Measurements from ENCODE around the gene MOB1A.

MOB1A gene

DNA sequence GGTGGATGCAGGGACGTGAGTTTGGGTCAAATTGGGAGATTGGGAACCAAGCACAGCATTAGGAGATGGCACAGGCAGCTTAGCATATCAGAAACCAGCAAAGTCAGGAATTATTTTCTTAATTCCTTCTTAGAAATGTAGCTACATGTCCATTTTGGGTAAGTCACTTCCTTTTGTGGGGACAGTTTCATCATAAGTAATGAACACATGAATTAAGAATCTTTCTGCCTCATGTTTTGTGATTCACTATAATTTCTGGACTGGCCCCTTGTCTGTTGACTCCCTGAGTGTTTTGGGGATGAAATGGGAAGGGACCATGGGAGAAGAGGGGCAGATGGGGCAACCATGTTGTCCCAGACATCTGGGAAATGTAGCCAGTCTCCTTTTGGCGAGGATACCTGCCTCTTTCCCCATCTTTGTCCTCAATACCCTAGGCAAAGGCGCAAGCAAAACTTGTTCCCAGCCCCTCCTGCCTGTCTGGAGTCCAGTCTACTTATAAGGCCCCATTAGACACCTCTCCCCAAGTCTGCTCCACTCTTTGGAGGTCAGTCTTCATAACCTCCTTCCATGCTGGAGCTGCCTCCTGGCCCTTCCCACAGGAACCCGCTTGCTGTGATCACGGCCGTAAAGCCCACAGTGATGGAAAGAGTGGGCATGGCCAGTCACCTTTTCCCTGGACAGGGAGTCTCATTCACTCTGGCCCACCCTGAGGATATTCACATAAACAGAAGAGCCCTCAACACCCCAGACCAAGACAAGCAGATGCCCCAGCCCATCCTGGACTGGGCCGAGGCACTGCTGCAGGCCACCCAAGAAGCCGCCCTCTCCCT lies 45.5 kb upstream of the MOB1A start:
- H3K36me3 ChIP-seq (ENCODE audit: low read depth) = peaks cover 7% of the 10 kb centered on the region
- no peak overlapping the region for H3K27ac ChIP-seq (ENCODE audit: poor library complexity, severe bottlenecking)
- no peak overlapping the region for H3K4me3 ChIP-seq (ENCODE audit: severe bottlenecking)
- DNase-seq (ENCODE audit: low spot score) = no peak
- H3K27me3 ChIP-seq (ENCODE audit: insufficient read depth, poor library complexity, severe bottlenecking) = no peaks in the 10 kb centered on the region
- peaks cover 12% of the 10 kb centered on the region for H3K4me1 ChIP-seq (ENCODE audit: insufficient read depth, poor library complexity, severe bottlenecking)
- TF ChIP-seq, protein P1, sequence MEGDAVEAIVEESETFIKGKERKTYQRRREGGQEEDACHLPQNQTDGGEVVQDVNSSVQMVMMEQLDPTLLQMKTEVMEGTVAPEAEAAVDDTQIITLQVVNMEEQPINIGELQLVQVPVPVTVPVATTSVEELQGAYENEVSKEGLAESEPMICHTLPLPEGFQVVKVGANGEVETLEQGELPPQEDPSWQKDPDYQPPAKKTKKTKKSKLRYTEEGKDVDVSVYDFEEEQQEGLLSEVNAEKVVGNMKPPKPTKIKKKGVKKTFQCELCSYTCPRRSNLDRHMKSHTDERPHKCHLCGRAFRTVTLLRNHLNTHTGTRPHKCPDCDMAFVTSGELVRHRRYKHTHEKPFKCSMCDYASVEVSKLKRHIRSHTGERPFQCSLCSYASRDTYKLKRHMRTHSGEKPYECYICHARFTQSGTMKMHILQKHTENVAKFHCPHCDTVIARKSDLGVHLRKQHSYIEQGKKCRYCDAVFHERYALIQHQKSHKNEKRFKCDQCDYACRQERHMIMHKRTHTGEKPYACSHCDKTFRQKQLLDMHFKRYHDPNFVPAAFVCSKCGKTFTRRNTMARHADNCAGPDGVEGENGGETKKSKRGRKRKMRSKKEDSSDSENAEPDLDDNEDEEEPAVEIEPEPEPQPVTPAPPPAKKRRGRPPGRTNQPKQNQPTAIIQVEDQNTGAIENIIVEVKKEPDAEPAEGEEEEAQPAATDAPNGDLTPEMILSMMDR (IDR thresholded peaks at IDR 0.05; ENCODE audit: poor library complexity, severe bottlenecking) = no peak
- no peaks in the 10 kb centered on the region for H3K9me3 ChIP-seq (ENCODE audit: severe bottlenecking)
- ATAC-seq (ENCODE audit: low read depth) = no peak

- ATAC-seq (ENCODE audit: low read depth) = no peak
- no peak overlapping the region for H3K27ac ChIP-seq (ENCODE audit: poor library complexity, severe bottlenecking)
Measured at GRCh38 chr2:74222300-74222650, 43.6 kb upstream of the MOB1A start.

DNA sequence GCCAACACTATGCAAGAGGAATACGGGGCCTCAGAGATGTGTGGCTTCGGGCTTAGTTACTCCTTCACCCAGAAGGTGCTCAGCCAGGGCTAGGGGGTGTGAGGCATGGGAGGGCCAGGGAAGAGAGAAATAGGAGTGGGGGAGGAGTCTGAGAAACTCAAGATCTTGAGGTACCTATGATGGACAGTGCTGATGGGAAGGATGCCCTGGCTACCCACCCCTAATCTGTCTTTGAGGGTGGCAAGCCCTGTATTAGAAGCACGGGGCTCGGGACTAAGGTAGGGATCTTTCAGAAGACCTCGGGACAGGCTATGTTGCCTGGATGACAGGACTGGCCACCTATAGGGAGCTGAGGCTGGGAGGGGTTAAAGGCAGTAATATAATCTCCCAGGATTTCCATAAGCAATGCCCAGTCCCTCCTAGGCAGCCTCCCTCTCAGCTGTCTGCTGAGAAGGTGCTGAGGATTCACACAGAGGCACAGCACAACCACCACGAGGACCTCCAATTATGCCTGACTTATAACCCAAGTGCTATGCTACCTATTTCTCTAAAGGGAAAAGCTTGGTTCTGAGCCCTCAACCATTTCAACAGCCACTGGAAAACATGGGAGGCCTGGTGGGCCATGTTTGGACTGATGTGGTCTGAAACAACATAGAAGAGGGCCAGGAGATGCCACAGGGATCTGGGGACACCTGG lies 43.1 kb upstream of the MOB1A start:
- Histone ChIP-seq H3K9me3 (ENCODE audit: severe bottlenecking) (no peaks in the 10 kb centered on the region), H3K4me1 (ENCODE audit: insufficient read depth, poor library complexity, severe bottlenecking) (peaks cover 12% of the 10 kb centered on the region), H3K36me3 (ENCODE audit: low read depth) (peaks cover 31% of the 10 kb centered on the region), H3K4me3 (ENCODE audit: severe bottlenecking) (no peak overlapping the region), H3K27ac (ENCODE audit: poor library complexity, severe bottlenecking) (no peak overlapping the region), H3K27me3 (ENCODE audit: insufficient read depth, poor library complexity, severe bottlenecking) (no peaks in the 10 kb centered on the region)
- DNase-seq (ENCODE audit: low spot score) = no peak
- ATAC-seq (ENCODE audit: low read depth) = peak; percentile 15; the same call in 2 of the 3 replicates
- TF ChIP-seq, protein P1 (IDR thresholded peaks at IDR 0.05; ENCODE audit: poor library complexity, severe bottlenecking) = no peak

More at GRCh38 chr2:74222300-74222650, 43.6 kb upstream of the MOB1A start:
- Histone ChIP-seq H3K4me3 (ENCODE audit: severe bottlenecking) (no peak overlapping the region), H3K27me3 (ENCODE audit: insufficient read depth, poor library complexity, severe bottlenecking) (no peaks in the 10 kb centered on the region), H3K4me1 (ENCODE audit: insufficient read depth, poor library complexity, severe bottlenecking) (peaks cover 12% of the 10 kb centered on the region), H3K9me3 (ENCODE audit: severe bottlenecking) (no peaks in the 10 kb centered on the region), H3K36me3 (ENCODE audit: low read depth) (peaks cover 26% of the 10 kb centered on the region)
- TF ChIP-seq, protein P1 (IDR thresholded peaks at IDR 0.05; ENCODE audit: poor library complexity, severe bottlenecking) = no peak
- DNase-seq (ENCODE audit: low spot score) = no peak

DNA sequence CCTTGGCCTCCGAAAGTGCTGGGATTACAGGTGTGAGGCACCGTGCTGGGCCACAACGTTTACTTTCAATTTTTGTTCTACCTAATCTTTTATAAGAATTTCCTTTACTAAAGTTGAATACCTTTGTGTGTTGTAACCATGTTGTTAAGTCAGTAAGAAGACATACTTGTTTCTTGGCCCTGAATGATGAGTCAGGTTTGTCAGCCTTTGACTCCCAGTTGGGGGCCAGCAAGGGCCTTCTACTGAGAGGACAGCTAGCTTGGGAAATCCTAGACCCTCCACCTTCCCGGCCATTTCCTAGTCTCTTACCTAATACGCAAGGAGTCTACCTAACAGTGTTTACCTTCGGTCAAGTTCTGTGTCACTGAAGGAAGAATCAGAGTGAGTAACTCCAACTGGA lies 42.4 kb upstream of the MOB1A start:
- ATAC-seq (ENCODE audit: low read depth) (no peak), DNase-seq (ENCODE audit: low spot score) (no peak)
- Histone ChIP-seq H3K9me3 (ENCODE audit: severe bottlenecking) (no peaks in the 10 kb centered on the region), H3K4me1 (ENCODE audit: insufficient read depth, poor library complexity, severe bottlenecking) (peaks cover 6% of the 10 kb centered on the region), H3K27me3 (ENCODE audit: insufficient read depth, poor library complexity, severe bottlenecking) (no peaks in the 10 kb centered on the region), H3K36me3 (ENCODE audit: low read depth) (peaks cover 38% of the 10 kb centered on the region), H3K4me3 (ENCODE audit: severe bottlenecking) (no peak overlapping the region), H3K27ac (ENCODE audit: poor library complexity, severe bottlenecking) (no peak overlapping the region)
- TF ChIP-seq, protein P1 (IDR thresholded peaks at IDR 0.05; ENCODE audit: poor library complexity, severe bottlenecking) = no peak
